ENCODE data around the gene SLC2A13. TPM values are rescaled to one million over a fixed set of nuclear protein-coding genes. Genes with fewer than 3 reads are reported as not detected.

Gene SLC2A13
- total and polyA plus RNA-seq, 8 donors: 2.7 to 10.7 (median 6.8) TPM

- ATAC-seq (no peak), FAIRE-seq (no peak), DNase-seq (no peak)
- no peak for TF ChIP-seq CTCF (IDR thresholded peaks at IDR 0.05)
- Histone ChIP-seq H3K27me3 (no peaks in the 10 kb centered on the region), H3K36me3 (no peaks in the 10 kb centered on the region), H3K9me3 (no peaks in the 10 kb centered on the region), H3K4me3 (no peak overlapping the region), H3K27ac (no peak overlapping the region), H3K4me1 (no peaks in the 10 kb centered on the region)
- intact Hi-C loops (cut with DNase I): loop anchor here in 1 of 3 donors (10.0 kb wide), 1 partner anchor 89 kb away; the partner anchor contains the start of gene SLC2A13
- 95 to 100% methylated on average over 2 of the region's 2 CpGs for WGBS, 2 donors
Measured at GRCh38 chr12:40015881-40016280, 90.0 kb downstream of the SLC2A13 start.

GRCh38 chr12:40015345-40015744, 90.5 kb downstream of the SLC2A13 start:
- 96 to 97% methylated on average over 2 of the region's 2 CpGs for WGBS, 2 donors
- intact Hi-C loops (cut with DNase I): loop anchor here in 1 of 3 donors (10.0 kb wide), 1 partner anchor 89 kb away; the partner anchor contains the start of gene SLC2A13
- no peaks in the 10 kb centered on the region for H3K27me3 ChIP-seq
- ATAC-seq: no peak
- DNase-seq: no peak
- no peak overlapping the region for H3K27ac ChIP-seq
- no peaks in the 10 kb centered on the region for H3K9me3 ChIP-seq
- TF ChIP-seq CTCF (IDR thresholded peaks at IDR 0.05): no peak
- no peak for FAIRE-seq
- H3K36me3 ChIP-seq: no peaks in the 10 kb centered on the region
- no peak overlapping the region for H3K4me3 ChIP-seq
- no peaks in the 10 kb centered on the region for H3K4me1 ChIP-seq

GRCh38 chr12:40013847-40014246, 92.0 kb downstream of the SLC2A13 start:
- Histone ChIP-seq H3K4me3 (no peak overlapping the region), H3K4me1 (no peaks in the 10 kb centered on the region), H3K9me3 (no peaks in the 10 kb centered on the region), H3K27me3 (no peaks in the 10 kb centered on the region), H3K27ac (no peak overlapping the region), H3K36me3 (no peaks in the 10 kb centered on the region)
- peak; percentile 80 for FAIRE-seq
- 75 to 78% methylated on average over 2 of the region's 2 CpGs for WGBS, 2 donors
- DNase-seq: no peak
- intact Hi-C loops (cut with DNase I): loop anchor here in 1 of 3 donors (10.0 kb wide), 1 partner anchor 91 kb away; the partner anchor contains the start of gene SLC2A13
- ATAC-seq: no peak
- TF ChIP-seq CTCF (IDR thresholded peaks at IDR 0.05): no peak

- TF ChIP-seq CTCF (IDR thresholded peaks at IDR 0.05): no peak
- no peak for ATAC-seq
Measured at GRCh38 chr12:40013292-40013691, 92.6 kb downstream of the SLC2A13 start.

GRCh38 chr12:40012711-40013110, 93.2 kb downstream of the SLC2A13 start:
- TF ChIP-seq CTCF (IDR thresholded peaks at IDR 0.05): no peak
- Histone ChIP-seq H3K4me1 (no peaks in the 10 kb centered on the region), H3K27ac (no peak overlapping the region), H3K27me3 (no peaks in the 10 kb centered on the region), H3K36me3 (no peaks in the 10 kb centered on the region), H3K9me3 (no peaks in the 10 kb centered on the region), H3K4me3 (no peak overlapping the region)
- ATAC-seq: no peak
- DNase-seq: no peak
- WGBS, 2 donors: 63 to 68% methylated on average over 3 of the region's 3 CpGs
- FAIRE-seq: no peak
- intact Hi-C loops (cut with DNase I): loop anchor here in 1 of 3 donors (10.0 kb wide), 1 partner anchor 92 kb away; the partner anchor contains the start of gene SLC2A13

More at GRCh38 chr12:40013292-40013691, 92.6 kb downstream of the SLC2A13 start:
- no peaks in the 10 kb centered on the region for H3K36me3 ChIP-seq
- H3K9me3 ChIP-seq: no peaks in the 10 kb centered on the region
- H3K4me1 ChIP-seq: no peaks in the 10 kb centered on the region
- no peaks in the 10 kb centered on the region for H3K27me3 ChIP-seq
- intact Hi-C loops (cut with DNase I): loop anchor here in 1 of 3 donors (10.0 kb wide), 1 partner anchor 92 kb away; the partner anchor contains the start of gene SLC2A13
- no peak overlapping the region for H3K27ac ChIP-seq
- DNase-seq: no peak
- 86 to 94% methylated on average over 1 of the region's 1 CpG for WGBS, 2 donors
- FAIRE-seq: no peak
- H3K4me3 ChIP-seq: no peak overlapping the region

Measured in pancreas (tissue), 10 donors.